NT2/D1 (cell line): ENCODE data around the gene AIFM1.

ENCODE experiments used
- SUZ12 ChIP-seq: IDR thresholded peaks from 2 replicates; pipeline ENCODE4 v1.6.1; 2011; ENCODE audit not compliant: insufficient read length, insufficient read depth; ENCODE audit errors: extremely low read depth
- YY1 ChIP-seq: IDR thresholded peaks from 2 replicates; pipeline ENCODE4 v1.6.1; 2011; ENCODE audit not compliant: insufficient read length, insufficient read depth
- ZNF274 ChIP-seq: IDR thresholded peaks from 2 replicates; pipeline ENCODE4 v1.6.1; 2011; ENCODE audit warnings: mild to moderate bottlenecking, low read depth, low read length

- TF ChIP-seq SUZ12 (no peak), ZNF274 (no peak), YY1 (no peak)
Observed at GRCh38 chrX:130079824-130080406, 85.7 kb downstream of the AIFM1 start.
